K562 (cell line): ENCODE data around the gene CAGE1. TPM values are rescaled to one million over a fixed set of nuclear protein-coding genes. Genes with fewer than 3 reads are reported as not detected.

Experiments
- ASH1L ChIP-seq: fragments of 450-650 bp; IDR thresholded peaks from 2 replicates; pipeline ENCODE4 v1.6.1; 2018; ENCODE audit warnings: borderline replicate concordance, mild to moderate bottlenecking, low read depth; ENCODE audit not compliant: partially characterized antibody
- ATF7 ChIP-seq: fragments of 450-650 bp; IDR thresholded peaks from 2 replicates; pipeline ENCODE4 v1.7.1; 2014; ENCODE audit warnings: mild to moderate bottlenecking, moderate library complexity
- C11orf30 ChIP-seq: fragments of 450-650 bp; IDR thresholded peaks from 2 replicates; pipeline ENCODE4 v1.6.1; 2016; ENCODE audit warnings: low read depth, mild to moderate bottlenecking
- CTBP1 ChIP-seq: fragments of 450-650 bp; IDR thresholded peaks from 2 replicates; pipeline ENCODE4 v1.6.1; 2016; ENCODE audit warnings: borderline replicate concordance
- ESRRA ChIP-seq: fragments of 450-650 bp; IDR thresholded peaks from 2 replicates; pipeline ENCODE4 v1.6.1; 2014; ENCODE audit warnings: low read depth, mild to moderate bottlenecking, moderate library complexity, borderline replicate concordance
- FIP1L1 ChIP-seq: fragments of 200-400 bp; formaldehyde crosslinking; IDR thresholded peaks from 2 replicates; pipeline ENCODE4 v1.6.1; 2018; ENCODE audit warnings: mild to moderate bottlenecking, low read depth, low read length; ENCODE audit not compliant: poor library complexity, severe bottlenecking
- NCOA1 ChIP-seq: fragments of 450-650 bp; IDR thresholded peaks from 2 replicates; pipeline ENCODE4 v1.6.1; 2016; ENCODE audit warnings: low read depth
- NFYB ChIP-seq: IDR thresholded peaks from 2 replicates; pipeline ENCODE4 v1.6.1; 2011; ENCODE audit warnings: mild to moderate bottlenecking, moderate library complexity; ENCODE audit not compliant: insufficient read length; ENCODE audit errors: extremely low read depth
- PHF8 ChIP-seq: fragments of 200-600 bp; sonication (generic); IDR thresholded peaks from 2 replicates; pipeline ENCODE4 v1.6.1; 2012; ENCODE audit warnings: mixed run types, mild to moderate bottlenecking, inconsistent platforms, low read length, moderate library complexity, borderline replicate concordance
- RCOR1 ChIP-seq, 2 experiments: IDR thresholded peaks; 2 replicates each; pipeline ENCODE4 v1.6.1; 2012; ENCODE audit warnings: low read depth in 2 of 2, low read length in 2 of 2, borderline replicate concordance in 1 of 2, improper control_type of control experiment in 1 of 2
- THAP12 ChIP-seq: fragments of 250-450 bp; sonication (Bioruptor Pico); IDR thresholded peaks from 2 replicates; pipeline ENCODE4 v1.9.0; 2021; ENCODE audit warnings: mild to moderate bottlenecking, inconsistent platforms
- ZBTB17 ChIP-seq: fragments of 450-650 bp; formaldehyde crosslinking; IDR thresholded peaks from 2 replicates; pipeline ENCODE4 v1.4.0; 2020; ENCODE audit warnings: mild to moderate bottlenecking
- ZNF592 ChIP-seq: fragments of 450-650 bp; IDR thresholded peaks from 2 replicates; pipeline ENCODE4 v1.6.1; 2017; ENCODE audit warnings: antibody characterized with exemption, mild to moderate bottlenecking
- polyA plus RNA-seq, 8 experiments: library from polyadenylated mRNA; depleted of rRNA in 4 of 8; stranded (reverse) in 5 of 8; unstranded in 3 of 8; fragments of >200 nt; fragmentation: Nextera tagmentation in 2 of 8; fragmentation: Illumina TruSeq in 1 of 8; extraction: Ambion mirVana in 2 of 8; extraction: Trizol in 1 of 8; gene quantifications; 2 replicates each; pipeline versions ENCODE4 v1.2.1 to v1.2.3, GENCODE V29; 2011 to 2014; ENCODE audit warnings: inconsistent platforms in 1 of 8, missing spikeins in 1 of 8
- total RNA-seq, 7 experiments: library from RNA; depleted of rRNA in 6 of 7; stranded (reverse); fragments of >200 nt in 6 of 7; fragmentation: Illumina TruSeq in 2 of 7; extraction: Trizol in 2 of 7; gene quantifications; 2 replicates each; pipeline versions ENCODE4 v1.2.1 to v1.2.3, GENCODE V29; 2011 to 2021; ENCODE audit warnings: low replicate concordance in 1 of 7
- TF ChIP-seq, protein P1 (sequence below), 3 experiments: fragments of 200-800 bp in 1 of 3; fragments of 250-450 bp in 1 of 3; fragments of 450-650 bp in 1 of 3; sonication (Bioruptor Pico) in 1 of 3; sonication (Bioruptor generic) in 1 of 3; formaldehyde crosslinking in 1 of 3; IDR thresholded peaks; 2 replicates each; pipeline versions ENCODE4 v1.6.1 to v1.8.0; 2016 to 2022; ENCODE audit warnings: mild to moderate bottlenecking in 2 of 3, missing genetic modification characterization in 2 of 3, missing compliant biosample characterization in 1 of 3, moderate library complexity in 1 of 3
- TF ChIP-seq, protein P2 (sequence below): fragments of 450-650 bp; IDR thresholded peaks from 2 replicates; pipeline ENCODE4 v1.6.1; 2016; ENCODE audit warnings: low read depth, mild to moderate bottlenecking, moderate library complexity

Gene CAGE1
- total and polyA plus RNA-seq, 9 of the 15 experiments (the other 6 are each of a cell fraction or from before 2014, with no cell fraction given), result 0.13 to 0.33 (median 0.18) TPM; not detected in 4

DNA sequence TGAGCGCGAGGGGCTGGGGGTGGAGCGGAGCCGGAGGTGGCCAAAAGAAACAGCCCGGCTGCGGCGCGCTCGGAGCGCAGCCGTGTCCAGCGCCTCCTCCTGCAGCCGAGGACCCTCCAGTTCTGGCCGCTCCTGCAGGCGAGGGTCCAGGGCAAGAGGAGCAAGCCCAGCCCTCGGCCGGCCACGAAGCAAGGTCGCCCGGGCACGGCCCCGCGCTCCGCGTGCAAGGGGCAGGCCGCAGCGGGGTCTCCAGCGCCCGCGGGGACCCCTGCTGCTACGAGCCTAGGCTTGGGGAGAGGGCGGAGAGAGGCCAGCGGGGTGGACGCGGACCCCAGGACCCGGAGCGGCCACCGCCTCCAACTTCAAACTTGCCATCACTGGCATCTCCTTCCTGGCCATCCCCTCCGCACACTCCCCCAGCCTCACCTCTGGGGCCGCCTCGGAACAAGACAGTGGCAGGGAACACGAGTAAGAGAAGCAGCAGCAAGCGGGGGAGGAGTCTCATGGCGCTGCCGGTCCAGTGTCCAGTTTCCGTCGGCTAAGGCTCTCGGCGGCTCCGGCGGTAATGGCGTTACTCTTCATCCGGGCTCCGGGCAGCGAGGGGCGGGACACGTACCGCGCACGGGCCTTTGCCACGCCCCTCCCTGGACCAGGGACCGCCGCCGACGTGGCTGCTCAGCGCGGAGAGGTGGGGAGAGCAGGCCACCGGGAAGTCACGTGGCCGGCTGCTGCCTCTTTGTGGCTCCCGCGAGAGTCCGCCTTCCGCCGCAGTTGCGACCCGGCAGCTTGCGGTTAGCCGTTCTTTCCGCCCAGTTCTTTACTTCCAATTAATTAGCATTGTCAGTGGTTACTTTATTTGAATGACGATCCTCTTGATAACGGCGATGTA is 76.7 kb downstream of the CAGE1 start, which contains the start of gene SSR1 (continued):
- TF ChIP-seq ZNF592 (no peak), NFYB (no peak), C11orf30 (no peak; the same call in none of the 2 replicates), CTBP1 (peak; percentile 49; the same call in 1 of the 2 replicates), ATF7 (peak; percentile 78), RCOR1 (IDR thresholded peaks at IDR 0.05; ENCODE audit: borderline replicate concordance in 1 of 2, low read depth in 2 of 2, low read length in 2 of 2) (no peak; a peak in 1 of 4 replicates), ASH1L (no peak), THAP12 (CRISPR knock-in tag) (peak; percentile 42; the same call in 1 of the 2 replicates), PHF8 (peak; percentile 94), NCOA1 (no peak), ZBTB17 (CRISPR knock-in tag) (no peak), ESRRA (peak; percentile 99; the same call in 1 of the 2 replicates), FIP1L1 (peak; percentile 9)
- TF ChIP-seq, protein P1, sequence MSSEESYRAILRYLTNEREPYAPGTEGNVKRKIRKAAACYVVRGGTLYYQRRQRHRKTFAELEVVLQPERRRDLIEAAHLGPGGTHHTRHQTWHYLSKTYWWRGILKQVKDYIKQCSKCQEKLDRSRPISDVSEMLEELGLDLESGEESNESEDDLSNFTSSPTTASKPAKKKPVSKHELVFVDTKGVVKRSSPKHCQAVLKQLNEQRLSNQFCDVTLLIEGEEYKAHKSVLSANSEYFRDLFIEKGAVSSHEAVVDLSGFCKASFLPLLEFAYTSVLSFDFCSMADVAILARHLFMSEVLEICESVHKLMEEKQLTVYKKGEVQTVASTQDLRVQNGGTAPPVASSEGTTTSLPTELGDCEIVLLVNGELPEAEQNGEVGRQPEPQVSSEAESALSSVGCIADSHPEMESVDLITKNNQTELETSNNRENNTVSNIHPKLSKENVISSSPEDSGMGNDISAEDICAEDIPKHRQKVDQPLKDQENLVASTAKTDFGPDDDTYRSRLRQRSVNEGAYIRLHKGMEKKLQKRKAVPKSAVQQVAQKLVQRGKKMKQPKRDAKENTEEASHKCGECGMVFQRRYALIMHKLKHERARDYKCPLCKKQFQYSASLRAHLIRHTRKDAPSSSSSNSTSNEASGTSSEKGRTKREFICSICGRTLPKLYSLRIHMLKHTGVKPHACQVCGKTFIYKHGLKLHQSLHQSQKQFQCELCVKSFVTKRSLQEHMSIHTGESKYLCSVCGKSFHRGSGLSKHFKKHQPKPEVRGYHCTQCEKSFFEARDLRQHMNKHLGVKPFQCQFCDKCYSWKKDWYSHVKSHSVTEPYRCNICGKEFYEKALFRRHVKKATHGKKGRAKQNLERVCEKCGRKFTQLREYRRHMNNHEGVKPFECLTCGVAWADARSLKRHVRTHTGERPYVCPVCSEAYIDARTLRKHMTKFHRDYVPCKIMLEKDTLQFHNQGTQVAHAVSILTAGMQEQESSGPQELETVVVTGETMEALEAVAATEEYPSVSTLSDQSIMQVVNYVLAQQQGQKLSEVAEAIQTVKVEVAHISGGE (CRISPR knock-in tag; IDR thresholded peaks at IDR 0.05), result peak in 1 of 3 experiments; percentile 90; a peak in 2 of 6 replicates
- TF ChIP-seq, protein P2, sequence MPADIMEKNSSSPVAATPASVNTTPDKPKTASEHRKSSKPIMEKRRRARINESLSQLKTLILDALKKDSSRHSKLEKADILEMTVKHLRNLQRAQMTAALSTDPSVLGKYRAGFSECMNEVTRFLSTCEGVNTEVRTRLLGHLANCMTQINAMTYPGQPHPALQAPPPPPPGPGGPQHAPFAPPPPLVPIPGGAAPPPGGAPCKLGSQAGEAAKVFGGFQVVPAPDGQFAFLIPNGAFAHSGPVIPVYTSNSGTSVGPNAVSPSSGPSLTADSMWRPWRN, result peak; percentile 86
